GM12872 (cell line): ENCODE data around the gene PSMB8.

ENCODE experiments used
- TF ChIP-seq, protein P1 (sequence below): IDR thresholded peaks from 3 replicates; pipeline ENCODE4 v1.5.1; 2011; ENCODE audit warnings: low read depth, mild to moderate bottlenecking, low read length, moderate library complexity; ENCODE audit not compliant: insufficient read depth

Gene PSMB8

DNA sequence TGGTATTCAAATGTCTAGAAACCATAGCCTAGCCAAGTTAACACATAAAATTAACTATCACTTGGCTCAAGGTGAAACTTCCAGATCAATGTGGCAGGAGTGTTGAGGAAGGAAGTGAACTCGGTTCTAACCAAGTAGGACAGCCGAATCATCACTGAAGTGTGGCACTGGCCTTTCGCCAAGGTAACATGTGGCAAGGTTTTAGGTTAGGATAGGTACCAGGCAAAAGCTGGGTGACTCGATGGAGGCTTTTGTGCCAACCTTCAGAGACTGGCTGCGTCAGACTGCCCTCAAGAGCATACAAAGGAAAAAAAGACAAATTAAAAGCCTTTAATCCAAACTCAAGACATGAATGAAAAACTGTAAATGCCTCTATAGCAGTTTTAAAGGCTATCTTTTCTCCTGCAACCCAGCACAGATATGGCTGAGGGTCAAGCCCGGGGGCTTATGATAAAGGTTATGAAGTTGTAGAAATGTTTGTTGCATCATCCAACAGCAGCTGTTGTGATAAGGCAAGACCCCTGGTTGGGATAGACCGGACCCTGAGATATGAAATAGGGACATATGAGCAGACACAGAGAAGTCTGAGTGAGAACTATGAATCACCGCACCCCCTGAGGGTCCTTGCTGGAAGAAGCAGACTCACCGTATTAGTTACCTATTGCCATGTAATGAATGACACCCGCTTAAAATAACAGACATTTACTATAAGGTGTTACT, 22.0 kb upstream of the PSMB8 start:
- TF ChIP-seq, protein P1, sequence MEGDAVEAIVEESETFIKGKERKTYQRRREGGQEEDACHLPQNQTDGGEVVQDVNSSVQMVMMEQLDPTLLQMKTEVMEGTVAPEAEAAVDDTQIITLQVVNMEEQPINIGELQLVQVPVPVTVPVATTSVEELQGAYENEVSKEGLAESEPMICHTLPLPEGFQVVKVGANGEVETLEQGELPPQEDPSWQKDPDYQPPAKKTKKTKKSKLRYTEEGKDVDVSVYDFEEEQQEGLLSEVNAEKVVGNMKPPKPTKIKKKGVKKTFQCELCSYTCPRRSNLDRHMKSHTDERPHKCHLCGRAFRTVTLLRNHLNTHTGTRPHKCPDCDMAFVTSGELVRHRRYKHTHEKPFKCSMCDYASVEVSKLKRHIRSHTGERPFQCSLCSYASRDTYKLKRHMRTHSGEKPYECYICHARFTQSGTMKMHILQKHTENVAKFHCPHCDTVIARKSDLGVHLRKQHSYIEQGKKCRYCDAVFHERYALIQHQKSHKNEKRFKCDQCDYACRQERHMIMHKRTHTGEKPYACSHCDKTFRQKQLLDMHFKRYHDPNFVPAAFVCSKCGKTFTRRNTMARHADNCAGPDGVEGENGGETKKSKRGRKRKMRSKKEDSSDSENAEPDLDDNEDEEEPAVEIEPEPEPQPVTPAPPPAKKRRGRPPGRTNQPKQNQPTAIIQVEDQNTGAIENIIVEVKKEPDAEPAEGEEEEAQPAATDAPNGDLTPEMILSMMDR, result no peak

DNA sequence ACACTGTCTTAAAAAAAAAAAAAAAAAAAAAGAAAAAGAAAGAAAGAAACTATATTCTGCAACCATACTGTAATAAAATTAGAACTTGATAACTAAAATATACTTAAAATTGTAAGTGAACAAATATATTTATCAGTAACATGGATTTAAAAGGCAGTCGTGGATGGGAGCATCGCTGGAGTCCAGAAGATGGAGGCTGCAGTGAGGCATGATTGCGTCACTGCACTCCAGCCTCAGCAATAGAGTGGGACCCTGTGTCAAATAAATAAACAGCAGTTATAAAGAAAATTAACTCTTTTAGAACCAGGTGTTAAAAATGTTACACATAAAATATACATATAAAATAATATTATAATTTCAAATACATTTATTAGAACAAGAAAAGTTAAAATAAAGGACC, 18.9 kb upstream of the PSMB8 start:
- TF ChIP-seq, protein P1, result no peak

DNA sequence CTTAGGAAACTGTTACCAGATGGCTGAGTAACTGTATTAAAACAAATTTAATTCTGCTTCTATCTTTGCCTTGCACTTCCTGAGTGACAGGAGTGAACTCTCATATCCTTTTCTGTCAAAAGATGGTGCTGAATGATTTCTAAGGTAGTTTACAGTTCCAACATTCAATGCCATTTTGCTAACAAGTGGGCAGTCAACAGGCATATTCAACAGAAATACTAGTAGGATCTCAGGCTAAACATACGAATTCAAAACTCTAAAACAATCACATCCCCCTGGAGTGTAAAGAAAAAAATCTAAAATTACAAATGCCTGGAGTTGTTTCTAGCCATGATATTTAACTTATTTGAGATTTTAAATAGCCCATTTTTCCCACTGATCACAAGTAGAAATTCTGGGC, 16.8 kb upstream of the PSMB8 start:
- TF ChIP-seq, protein P1, result no peak

DNA sequence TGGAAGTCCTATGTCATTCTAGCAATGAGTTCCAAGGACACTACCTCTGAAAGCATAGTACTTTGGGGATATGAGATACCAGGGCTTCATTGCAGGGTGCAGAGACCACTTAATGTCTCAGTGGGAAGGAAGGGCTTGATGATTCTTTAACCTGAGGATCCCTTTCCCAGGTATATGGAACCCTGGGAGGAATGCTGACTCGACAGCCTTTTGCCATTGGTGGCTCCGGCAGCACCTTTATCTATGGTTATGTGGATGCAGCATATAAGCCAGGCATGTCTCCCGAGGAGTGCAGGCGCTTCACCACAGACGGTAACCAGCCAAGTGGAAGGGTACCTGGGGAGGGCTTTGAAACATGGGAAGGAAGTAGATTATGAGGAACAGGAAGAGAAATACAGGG, 14.3 kb upstream of the PSMB8 start:
- TF ChIP-seq, protein P1, result no peak

DNA sequence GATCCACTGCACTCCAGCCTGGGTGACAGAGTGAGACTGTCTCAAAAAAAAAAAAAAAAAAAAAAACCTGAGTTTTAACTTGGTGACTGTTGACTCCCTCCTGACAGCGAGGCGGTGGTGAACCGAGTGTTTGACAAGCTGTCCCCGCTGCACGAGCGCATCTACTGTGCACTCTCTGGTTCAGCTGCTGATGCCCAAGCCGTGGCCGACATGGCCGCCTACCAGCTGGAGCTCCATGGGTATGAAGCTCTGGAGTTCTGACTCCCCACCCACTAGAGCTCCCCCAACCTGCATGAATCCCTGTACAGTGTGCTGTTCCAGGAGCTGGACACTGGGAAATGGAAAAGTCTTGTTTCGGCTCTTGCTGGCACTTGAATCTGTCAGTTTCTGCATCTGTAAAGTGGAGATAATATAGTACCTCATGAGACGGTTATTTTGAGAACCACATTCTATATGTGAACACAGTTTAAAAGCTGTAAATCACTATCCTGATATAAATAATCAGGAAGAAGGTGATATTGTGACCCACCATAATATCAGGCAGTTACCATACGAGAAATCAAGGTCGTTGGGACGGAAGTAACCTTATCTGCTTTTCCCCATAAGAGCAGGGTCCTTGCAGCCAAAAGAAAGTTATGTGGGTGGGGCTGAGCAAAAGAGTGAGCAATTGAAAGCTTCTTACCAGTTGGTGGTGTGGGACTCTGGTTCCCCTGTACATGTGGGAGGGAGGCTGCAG, 13.5 kb upstream of the PSMB8 start:
- TF ChIP-seq, protein P1, result no peak

DNA sequence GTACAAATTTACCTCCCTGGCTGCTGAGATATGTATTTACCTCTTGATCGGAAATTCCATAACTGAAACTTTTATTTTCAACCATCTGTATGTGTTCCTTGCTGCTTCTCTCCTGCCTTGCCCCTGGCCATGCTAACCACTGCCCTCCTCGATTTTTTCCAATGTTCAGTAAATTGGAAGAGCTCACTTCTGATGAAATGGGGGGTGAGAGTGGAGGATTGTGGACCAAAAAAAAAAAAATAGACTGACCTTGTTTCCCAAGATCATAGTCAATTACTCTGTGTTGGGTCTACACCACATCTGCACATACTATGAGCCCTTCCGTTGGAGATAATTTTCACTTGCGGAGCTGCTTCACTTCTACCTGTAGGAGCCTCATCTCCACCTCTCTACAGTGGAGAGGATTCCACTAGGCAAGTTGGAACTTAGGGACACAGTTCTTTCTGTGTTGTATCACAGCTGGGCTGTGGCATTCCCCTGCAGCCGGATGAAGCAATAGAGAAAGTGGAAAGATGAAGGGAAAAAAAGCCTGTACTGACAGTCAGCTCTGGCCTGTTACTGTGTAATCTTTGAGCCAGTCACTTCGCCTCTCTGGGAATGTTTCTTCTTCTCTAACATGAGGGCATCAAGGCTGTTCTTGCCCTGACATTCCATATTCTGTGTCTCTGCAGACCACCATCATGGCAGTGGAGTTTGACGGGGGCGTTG, 11.8 kb upstream of the PSMB8 start:
- TF ChIP-seq, protein P1, result no peak

DNA sequence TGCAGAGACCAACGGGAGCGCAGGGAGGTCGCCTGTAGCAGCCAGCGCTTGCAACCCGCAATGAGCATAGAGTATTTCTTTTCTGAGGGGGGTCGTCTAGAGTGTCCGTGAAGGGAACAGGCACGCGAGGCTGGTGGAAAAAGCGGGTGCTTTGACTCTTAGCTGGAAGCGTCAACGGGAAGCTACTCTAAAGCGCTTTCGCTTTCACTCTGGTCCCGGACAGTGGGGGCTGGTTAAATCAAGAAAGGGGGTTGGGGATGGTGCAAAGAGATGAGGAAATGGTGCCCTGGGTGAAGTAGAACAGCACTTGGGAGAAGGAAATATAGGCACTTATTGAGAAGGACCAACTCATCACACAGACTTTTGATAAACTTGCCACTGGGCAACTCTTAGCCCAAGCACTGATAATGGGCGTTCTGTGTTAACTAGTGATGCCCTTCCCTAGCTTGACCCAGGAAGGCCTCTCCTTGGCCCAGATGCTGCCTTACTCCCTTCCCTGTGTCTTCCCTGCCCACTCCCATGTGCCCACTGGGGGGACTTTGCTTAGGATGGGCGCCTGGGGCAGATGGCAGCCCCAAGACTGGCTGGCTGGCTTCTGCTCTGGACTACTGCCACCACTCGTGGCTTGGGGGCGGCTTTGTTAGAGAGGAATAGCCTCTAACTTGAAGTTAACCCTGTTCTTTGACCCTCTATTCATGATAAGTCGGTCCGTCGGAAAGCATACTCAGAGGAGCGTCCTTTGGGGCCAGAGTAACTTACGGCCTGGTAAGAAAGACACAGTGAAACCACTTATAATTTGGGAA, 10.7 kb upstream of the PSMB8 start:
- TF ChIP-seq, protein P1, result no peak
